K562 (cell line): Measurements from ENCODE around the gene SLC24A3.

ENCODE experiments used
- MTA2 ChIP-seq: fragments of 450-650 bp; IDR thresholded peaks from 2 replicates; pipeline ENCODE4 v1.6.1; 2016; ENCODE audit warnings: low read depth
- POLR3G ChIP-seq: IDR thresholded peaks from 2 replicates; pipeline ENCODE4 v1.6.1; 2011; ENCODE audit not compliant: insufficient read length, insufficient replicate concordance; ENCODE audit errors: extremely low read depth
- ZBTB49 ChIP-seq: sonication (generic); formaldehyde crosslinking; IDR thresholded peaks from 2 replicates; pipeline ENCODE4 v1.8.0; 2022; ENCODE audit warnings: missing genetic modification reagents, mild to moderate bottlenecking, borderline replicate concordance
- ZNF239 ChIP-seq: fragments of 250-450 bp; sonication (Bioruptor Pico); IDR thresholded peaks from 2 replicates; pipeline ENCODE4 v1.4.0; 2020; ENCODE audit warnings: mild to moderate bottlenecking
- ZNF24 ChIP-seq: fragments of 450-650 bp; IDR thresholded peaks from 2 replicates; pipeline ENCODE4 v1.6.1; 2016

DNA sequence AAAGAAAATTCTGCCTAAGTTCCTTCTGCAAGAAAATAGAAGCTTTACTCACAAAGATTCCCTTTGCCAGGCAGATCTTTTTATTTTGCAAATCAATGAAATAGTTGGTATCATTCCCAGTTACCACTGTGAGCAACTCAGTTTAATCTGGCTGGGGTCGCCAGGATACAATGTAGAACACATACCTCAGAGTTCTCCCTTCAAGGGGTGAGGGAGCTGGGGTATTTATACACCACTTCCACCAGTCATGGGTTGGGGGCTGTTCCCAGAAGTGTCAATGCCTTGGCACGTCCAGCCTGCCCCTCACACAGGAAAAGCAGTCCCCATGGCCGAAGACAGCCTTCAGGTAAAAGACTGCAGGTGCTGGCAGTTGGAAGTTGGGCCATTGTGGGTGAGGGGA is 86.2 kb downstream of the SLC24A3 start:
- TF ChIP-seq ZBTB49 (CRISPR knock-in tag) (no peak), ZNF24 (no peak), ZNF239 (no peak), POLR3G (no peak), MTA2 (no peak)
